Measurements from ENCODE around the gene CCL8. TPM values are rescaled to one million over a fixed set of nuclear protein-coding genes. Genes with fewer than 3 reads are reported as not detected.

Gene CCL8
- total RNA-seq, 2 experiments from 2014 or later = not detected

- CTCF ChIA-PET = no interaction called here
- DNase-seq = no peak
- peaks cover 20% of the 10 kb centered on the region for H3K27me3 Mint-ChIP-seq (ENCODE audit: low read depth)
- intact Hi-C loops (cut with micrococcal nuclease) = no loop called here
- H3K4me1 Mint-ChIP-seq (ENCODE audit: low read depth) = peaks cover 1% of the 10 kb centered on the region
- no peak overlapping the region for H3K27ac Mint-ChIP-seq
- no peak overlapping the region for H3K4me3 Mint-ChIP-seq
- H3K9me3 Mint-ChIP-seq = no peaks in the 10 kb centered on the region
- H3K36me3 Mint-ChIP-seq (ENCODE audit: low read depth) = no peaks in the 10 kb centered on the region
These were observed 17.2 kb upstream of the CCL8 start for GRCh38 chr17:34301986-34302385.

- Mint-ChIP-seq H3K4me3 (no peak overlapping the region), H3K27ac (no peak overlapping the region), H3K4me1 (ENCODE audit: low read depth) (peaks cover 2% of the 10 kb centered on the region), H3K27me3 (ENCODE audit: low read depth) (peaks cover 20% of the 10 kb centered on the region), H3K9me3 (no peaks in the 10 kb centered on the region), H3K36me3 (ENCODE audit: low read depth) (no peaks in the 10 kb centered on the region)
- CTCF ChIA-PET = no interaction called here
- intact Hi-C loops (cut with micrococcal nuclease) = no loop called here
- no peak for DNase-seq
These were observed 16.6 kb upstream of the CCL8 start for GRCh38 chr17:34302636-34303035.

- DNase-seq = no peak
- H3K9me3 Mint-ChIP-seq = no peaks in the 10 kb centered on the region
- H3K36me3 Mint-ChIP-seq (ENCODE audit: low read depth) = no peaks in the 10 kb centered on the region
- CTCF ChIA-PET = no interaction called here
- H3K27ac Mint-ChIP-seq = no peak overlapping the region
- intact Hi-C loops (cut with micrococcal nuclease) = no loop called here
- H3K27me3 Mint-ChIP-seq (ENCODE audit: low read depth) = peaks cover 16% of the 10 kb centered on the region
- peaks cover 2% of the 10 kb centered on the region for H3K4me1 Mint-ChIP-seq (ENCODE audit: low read depth)
- H3K4me3 Mint-ChIP-seq = no peak overlapping the region
These were observed 15.6 kb upstream of the CCL8 start for GRCh38 chr17:34303606-34304005.

- peaks cover 11% of the 10 kb centered on the region for H3K27me3 Mint-ChIP-seq (ENCODE audit: low read depth)
- intact Hi-C loops (cut with micrococcal nuclease) = no loop called here
- H3K4me3 Mint-ChIP-seq = no peak overlapping the region
- H3K36me3 Mint-ChIP-seq (ENCODE audit: low read depth) = no peaks in the 10 kb centered on the region
- H3K4me1 Mint-ChIP-seq (ENCODE audit: low read depth) = peaks cover 2% of the 10 kb centered on the region
- no peak overlapping the region for H3K27ac Mint-ChIP-seq
- no peaks in the 10 kb centered on the region for H3K9me3 Mint-ChIP-seq
- no peak for DNase-seq
- CTCF ChIA-PET = interaction anchor here (0.7 to 0.9 kb wide), 3 partner anchors 56 to 94 kb away, joined by 3 read pairs; no protein-coding TSS in a partner anchor
These were observed 14.2 kb upstream of the CCL8 start for GRCh38 chr17:34305061-34305460.

GRCh38 chr17:34305606-34306005 is 13.6 kb upstream of the CCL8 start:
- Mint-ChIP-seq H3K4me3 (no peak overlapping the region), H3K9me3 (no peaks in the 10 kb centered on the region), H3K27me3 (ENCODE audit: low read depth) (peaks cover 7% of the 10 kb centered on the region), H3K27ac (no peak overlapping the region), H3K4me1 (ENCODE audit: low read depth) (peaks cover 2% of the 10 kb centered on the region), H3K36me3 (ENCODE audit: low read depth) (no peaks in the 10 kb centered on the region)
- intact Hi-C loops (cut with micrococcal nuclease) = loop anchor here (2.0 kb wide), 1 partner anchor 105 kb away; no protein-coding TSS in a partner anchor
- DNase-seq = no peak
- CTCF ChIA-PET = interaction anchor here (0.9 kb wide), 1 partner anchor 93 kb away, joined by 3 read pairs; no protein-coding TSS in a partner anchor

- no peak for DNase-seq
- Mint-ChIP-seq H3K4me1 (ENCODE audit: low read depth) (peaks cover 2% of the 10 kb centered on the region), H3K36me3 (ENCODE audit: low read depth) (no peaks in the 10 kb centered on the region), H3K4me3 (no peak overlapping the region), H3K27ac (no peak overlapping the region), H3K27me3 (ENCODE audit: low read depth) (peaks cover 5% of the 10 kb centered on the region), H3K9me3 (no peaks in the 10 kb centered on the region)
- CTCF ChIA-PET = interaction anchor here (0.6 to 1.3 kb wide), 3 partner anchors 51 to 133 kb away, joined by 3 to 5 read pairs (median 3); no protein-coding TSS in a partner anchor
- intact Hi-C loops (cut with micrococcal nuclease) = loop anchor here (2.0 kb wide), 1 partner anchor 106 kb away; no protein-coding TSS in a partner anchor
These were observed 12.8 kb upstream of the CCL8 start for GRCh38 chr17:34306466-34306865.

GRCh38 chr17:34307110-34307509 is 12.1 kb upstream of the CCL8 start:
- Mint-ChIP-seq H3K4me1 (ENCODE audit: low read depth) (peaks cover 2% of the 10 kb centered on the region), H3K27ac (no peak overlapping the region), H3K36me3 (ENCODE audit: low read depth) (no peaks in the 10 kb centered on the region), H3K27me3 (ENCODE audit: low read depth) (peaks cover 7% of the 10 kb centered on the region), H3K9me3 (no peaks in the 10 kb centered on the region), H3K4me3 (no peak overlapping the region)
- CTCF ChIA-PET = interaction anchor here (0.6 to 1.4 kb wide), 3 partner anchors 43 to 54 kb away, joined by 3 to 5 read pairs (median 3); no protein-coding TSS in a partner anchor
- DNase-seq = peak; percentile 7
- intact Hi-C loops (cut with micrococcal nuclease) = loop anchor here (2.0 kb wide), 1 partner anchor 106 kb away; no protein-coding TSS in a partner anchor

GRCh38 chr17:34308371-34308770 is 10.9 kb upstream of the CCL8 start:
- no peak for DNase-seq
- Mint-ChIP-seq H3K27me3 (ENCODE audit: low read depth) (peaks cover 8% of the 10 kb centered on the region), H3K4me1 (ENCODE audit: low read depth) (peaks cover 2% of the 10 kb centered on the region), H3K27ac (no peak overlapping the region), H3K36me3 (ENCODE audit: low read depth) (no peaks in the 10 kb centered on the region), H3K9me3 (no peaks in the 10 kb centered on the region), H3K4me3 (no peak overlapping the region)
- CTCF ChIA-PET = interaction anchor here (1.0 to 1.4 kb wide), 2 partner anchors 42 to 54 kb away, joined by 3 to 4 read pairs; no protein-coding TSS in a partner anchor
- intact Hi-C loops (cut with micrococcal nuclease) = no loop called here

- peaks cover 18% of the 10 kb centered on the region for H3K27me3 Mint-ChIP-seq (ENCODE audit: low read depth)
- DNase-seq = no peak
- CTCF ChIA-PET = interaction anchor here (2.2 kb wide), 1 partner anchor 50 kb away, joined by 8 read pairs; no protein-coding TSS in a partner anchor
These were observed 7.9 kb upstream of the CCL8 start for GRCh38 chr17:34311291-34311690.

GRCh38 chr17:34312080-34312479 is 7.2 kb upstream of the CCL8 start:
- no peaks in the 10 kb centered on the region for H3K9me3 Mint-ChIP-seq
- no peaks in the 10 kb centered on the region for H3K36me3 Mint-ChIP-seq (ENCODE audit: low read depth)
- intact Hi-C loops (cut with micrococcal nuclease) = no loop called here
- no peak overlapping the region for H3K4me3 Mint-ChIP-seq
- peaks cover 18% of the 10 kb centered on the region for H3K27me3 Mint-ChIP-seq (ENCODE audit: low read depth)
- no peaks in the 10 kb centered on the region for H3K4me1 Mint-ChIP-seq (ENCODE audit: low read depth)
- no peak overlapping the region for H3K27ac Mint-ChIP-seq
- CTCF ChIA-PET = interaction anchor here (2.2 kb wide), 1 partner anchor 50 kb away, joined by 8 read pairs; no protein-coding TSS in a partner anchor
- no peak for DNase-seq

More at GRCh38 chr17:34311291-34311690, 7.9 kb upstream of the CCL8 start:
- Mint-ChIP-seq H3K27ac (no peak overlapping the region), H3K4me3 (no peak overlapping the region), H3K9me3 (no peaks in the 10 kb centered on the region), H3K36me3 (ENCODE audit: low read depth) (no peaks in the 10 kb centered on the region), H3K4me1 (ENCODE audit: low read depth) (peaks cover 2% of the 10 kb centered on the region)
- intact Hi-C loops (cut with micrococcal nuclease) = no loop called here

GRCh38 chr17:34313164-34313563 is 6.1 kb upstream of the CCL8 start:
- no peak for DNase-seq
- no peak overlapping the region for H3K4me3 Mint-ChIP-seq
- no peaks in the 10 kb centered on the region for H3K36me3 Mint-ChIP-seq (ENCODE audit: low read depth)
- H3K9me3 Mint-ChIP-seq = no peaks in the 10 kb centered on the region
- intact Hi-C loops (cut with micrococcal nuclease) = no loop called here
- no peak overlapping the region for H3K27ac Mint-ChIP-seq
- H3K27me3 Mint-ChIP-seq (ENCODE audit: low read depth) = peaks cover 18% of the 10 kb centered on the region
- CTCF ChIA-PET = no interaction called here
- no peaks in the 10 kb centered on the region for H3K4me1 Mint-ChIP-seq (ENCODE audit: low read depth)

GRCh38 chr17:34314279-34314678 is 5.0 kb upstream of the CCL8 start:
- intact Hi-C loops (cut with micrococcal nuclease) = no loop called here
- Mint-ChIP-seq H3K4me3 (no peak overlapping the region), H3K9me3 (no peaks in the 10 kb centered on the region), H3K4me1 (ENCODE audit: low read depth) (no peaks in the 10 kb centered on the region), H3K27ac (no peak overlapping the region), H3K27me3 (ENCODE audit: low read depth) (peaks cover 18% of the 10 kb centered on the region), H3K36me3 (ENCODE audit: low read depth) (no peaks in the 10 kb centered on the region)
- DNase-seq = no peak
- CTCF ChIA-PET = no interaction called here

GRCh38 chr17:34318474-34318873 is 761 bp upstream of the CCL8 start:
- CTCF ChIA-PET = no interaction called here
- no peaks in the 10 kb centered on the region for H3K4me1 Mint-ChIP-seq (ENCODE audit: low read depth)
- no peaks in the 10 kb centered on the region for H3K9me3 Mint-ChIP-seq
- no peak overlapping the region for H3K27ac Mint-ChIP-seq
- intact Hi-C loops (cut with micrococcal nuclease) = no loop called here
- no peaks in the 10 kb centered on the region for H3K36me3 Mint-ChIP-seq (ENCODE audit: low read depth)
- H3K27me3 Mint-ChIP-seq (ENCODE audit: low read depth) = peaks cover 10% of the 10 kb centered on the region
- no peak overlapping the region for H3K4me3 Mint-ChIP-seq
- DNase-seq = peak; percentile 5
